ENCODE data around the gene OXCT1. TPM values are rescaled to one million over a fixed set of nuclear protein-coding genes. Genes with fewer than 3 reads are reported as not detected.

The OXCT1 gene
- total and polyA plus RNA-seq, 2 of the 13 experiments (the other 11 are each of a cell fraction or from before 2014, with no cell fraction given) = 0.92 to 4.7 TPM

GRCh38 chr5:41903892-41904799, 33.9 kb upstream of the OXCT1 start, which contains the start of gene RIMOC1 (continued):
- TF ChIP-seq FOSL1 (CRISPR knock-in tag; IDR thresholded peaks at IDR 0.05; ENCODE audit: borderline replicate concordance) = no peak
- TF ChIP-seq AKAP8 (CRISPR knock-in tag; IDR thresholded peaks at IDR 0.05) = no peak
- peak; percentile 98 for TF ChIP-seq PHF20 (CRISPR knock-in tag; IDR thresholded peaks at IDR 0.05)
- TF ChIP-seq ZNF737 (CRISPR knock-in tag; IDR thresholded peaks at IDR 0.05; ENCODE audit: borderline replicate concordance) = no peak
- no peak for TF ChIP-seq RARG (CRISPR knock-in tag; IDR thresholded peaks at IDR 0.05; ENCODE audit: low read depth)
- TF ChIP-seq RFXANK (CRISPR knock-in tag; IDR thresholded peaks at IDR 0.05) = no peak
- TF ChIP-seq TFDP2 (CRISPR knock-in tag; IDR thresholded peaks at IDR 0.05) = peak; percentile 64
- TF ChIP-seq ZFY (CRISPR knock-in tag; IDR thresholded peaks at IDR 0.05) = peak; percentile 99
- no peak for TF ChIP-seq PRDM4 (CRISPR knock-in tag; IDR thresholded peaks at IDR 0.05; ENCODE audit: borderline replicate concordance)
- TF ChIP-seq ZNF280D (CRISPR knock-in tag; IDR thresholded peaks at IDR 0.05) = peak; percentile 73; the same call in 1 of the 2 replicates
- TF ChIP-seq U2AF1 (optimal IDR thresholded peaks at IDR 0.05; ENCODE audit: low read depth, low read length) = peak; percentile 33
- TF ChIP-seq GLI4 (CRISPR knock-in tag; IDR thresholded peaks at IDR 0.05; ENCODE audit: borderline replicate concordance) = no peak
- no peak for TF ChIP-seq EEA1 (CRISPR knock-in tag; IDR thresholded peaks at IDR 0.05; ENCODE audit: borderline replicate concordance)
- TF ChIP-seq ZNF225 (CRISPR knock-in tag; IDR thresholded peaks at IDR 0.05) = peak; percentile 87
- no peak for TF ChIP-seq ETS1 (CRISPR knock-in tag; IDR thresholded peaks at IDR 0.05)
- TF ChIP-seq ZNF260 (CRISPR knock-in tag; IDR thresholded peaks at IDR 0.05; ENCODE audit: borderline replicate concordance, low read depth) = no peak
- TF ChIP-seq ZNF280B (CRISPR knock-in tag; IDR thresholded peaks at IDR 0.05; ENCODE audit: borderline replicate concordance) = peak; percentile 96
- peak; percentile 38 for TF ChIP-seq FOXA3 (CRISPR knock-in tag; IDR thresholded peaks at IDR 0.05)
- TF ChIP-seq ZNF24 (IDR thresholded peaks at IDR 0.05) = no peak
- peak; percentile 65; the same call in 1 of the 2 replicates for TF ChIP-seq DNMT3B (CRISPR knock-in tag; conservative IDR thresholded peaks at IDR 0.05)
